ENCODE results near the gene OVOL2. TPM values are rescaled to one million over a fixed set of nuclear protein-coding genes. Genes with fewer than 3 reads are reported as not detected.

Gene OVOL2
- total RNA-seq, 3 donors from 2014 or later (not counting 1 experiment from before 2014, with no cell fraction given), result not detected

GRCh38 chr20:18050628-18051027, 7.1 kb downstream of the OVOL2 start:
- DNase-seq (no peak), ATAC-seq (no peak)
- Mint-ChIP-seq H3K27me3 (ENCODE audit: low read depth in 2 of 2) (peaks cover 31 to 44% of the 10 kb centered on the region in 2 donors), H3K36me3 (no peaks in the 10 kb centered on the region), H3K4me3 (no peak overlapping the region), H3K4me1 (no peaks in the 10 kb centered on the region), H3K27ac (no peak overlapping the region), H3K9me3 (no peaks in the 10 kb centered on the region)
- no peak overlapping the region for H3K4me3 ChIP-seq (ENCODE audit: low read length)
- H3K4me1 ChIP-seq (ENCODE audit: control insufficient read depth, insufficient read depth, low read length), result peaks cover 4% of the 10 kb centered on the region
- H3K27ac ChIP-seq (ENCODE audit: low read length), result no peak overlapping the region
- 78% methylated on average over 1 of the region's 1 CpG for WGBS (ENCODE audit: insufficient coverage)
- H3K36me3 ChIP-seq (ENCODE audit: control insufficient read depth, insufficient read depth, low read length), result no peaks in the 10 kb centered on the region
- peaks cover 9% of the 10 kb centered on the region for H3K27me3 ChIP-seq (ENCODE audit: control insufficient read depth, insufficient read depth, low read length)
- no peak for TF ChIP-seq CTCF (IDR thresholded peaks at IDR 0.05)
- intact Hi-C loops (cut with micrococcal nuclease), result no loop called here
- H3K9me3 ChIP-seq (ENCODE audit: control insufficient read depth, insufficient read depth, low read length), result no peaks in the 10 kb centered on the region

- 64% methylated on average over 4 of the region's 5 CpGs for WGBS (ENCODE audit: insufficient coverage)
- no peak for TF ChIP-seq CTCF (IDR thresholded peaks at IDR 0.05)
- H3K4me3 Mint-ChIP-seq, result no peak overlapping the region
- no peaks in the 10 kb centered on the region for H3K4me1 Mint-ChIP-seq
- ATAC-seq (no peak), DNase-seq (no peak)
- H3K27me3 Mint-ChIP-seq (ENCODE audit: low read depth in 2 of 2), result peaks cover 25 to 45% of the 10 kb centered on the region in 2 donors
- Histone ChIP-seq H3K4me3 (ENCODE audit: low read length) (no peak overlapping the region), H3K27ac (ENCODE audit: low read length) (no peak overlapping the region), H3K36me3 (ENCODE audit: control insufficient read depth, insufficient read depth, low read length) (no peaks in the 10 kb centered on the region), H3K27me3 (ENCODE audit: control insufficient read depth, insufficient read depth, low read length) (no peaks in the 10 kb centered on the region), H3K4me1 (ENCODE audit: control insufficient read depth, insufficient read depth, low read length) (no peaks in the 10 kb centered on the region), H3K9me3 (ENCODE audit: control insufficient read depth, insufficient read depth, low read length) (no peaks in the 10 kb centered on the region)
- no peak overlapping the region for H3K27ac Mint-ChIP-seq
- no peaks in the 10 kb centered on the region for H3K36me3 Mint-ChIP-seq
- H3K9me3 Mint-ChIP-seq, result no peaks in the 10 kb centered on the region
- intact Hi-C loops (cut with micrococcal nuclease), result no loop called here
These were observed 9.5 kb downstream of the OVOL2 start for GRCh38 chr20:18048176-18048575.

- Mint-ChIP-seq H3K4me1 (no peaks in the 10 kb centered on the region), H3K4me3 (no peak overlapping the region), H3K9me3 (no peaks in the 10 kb centered on the region), H3K36me3 (no peaks in the 10 kb centered on the region), H3K27ac (no peak overlapping the region), H3K27me3 (ENCODE audit: low read depth in 2 of 2) (peaks cover 19 to 30% of the 10 kb centered on the region in 2 donors)
- Histone ChIP-seq H3K9me3 (ENCODE audit: control insufficient read depth, insufficient read depth, low read length) (no peaks in the 10 kb centered on the region), H3K27me3 (ENCODE audit: control insufficient read depth, insufficient read depth, low read length) (no peaks in the 10 kb centered on the region), H3K27ac (ENCODE audit: low read length) (no peak overlapping the region), H3K4me3 (ENCODE audit: low read length) (no peak overlapping the region), H3K4me1 (ENCODE audit: control insufficient read depth, insufficient read depth, low read length) (no peaks in the 10 kb centered on the region), H3K36me3 (ENCODE audit: control insufficient read depth, insufficient read depth, low read length) (no peaks in the 10 kb centered on the region)
- ATAC-seq (no peak), DNase-seq (no peak)
- intact Hi-C loops (cut with micrococcal nuclease), result no loop called here
- WGBS (ENCODE audit: insufficient coverage), result 91% methylated on average over 3 of the region's 4 CpGs
- no peak for TF ChIP-seq CTCF (IDR thresholded peaks at IDR 0.05)
These were observed 11.2 kb downstream of the OVOL2 start for GRCh38 chr20:18046535-18046934.

DNA sequence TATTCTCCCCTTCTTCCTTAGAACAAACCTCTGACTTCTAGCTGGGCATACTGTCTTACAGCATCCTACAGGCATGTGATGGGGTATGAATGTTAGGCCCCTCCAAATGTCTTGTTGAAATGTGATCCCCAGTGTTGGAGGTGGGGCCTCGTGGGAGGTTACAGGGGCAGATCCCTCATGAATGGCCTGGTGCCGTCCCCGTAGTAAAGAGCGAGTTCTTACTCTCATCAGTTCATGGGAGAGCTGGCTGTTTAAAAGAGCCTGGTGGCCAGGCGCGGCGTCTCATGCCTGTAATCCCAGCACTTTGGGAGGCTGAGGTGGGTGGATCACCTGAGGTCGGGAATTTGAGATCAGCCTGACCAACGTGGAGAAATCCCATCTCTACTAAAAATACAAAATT, 15.5 kb downstream of the OVOL2 start:
- Mint-ChIP-seq H3K36me3 (no peaks in the 10 kb centered on the region), H3K9me3 (no peaks in the 10 kb centered on the region), H3K4me3 (no peak overlapping the region), H3K4me1 (no peaks in the 10 kb centered on the region), H3K27me3 (ENCODE audit: low read depth in 2 of 2) (peaks cover 27 to 30% of the 10 kb centered on the region in 2 donors), H3K27ac (no peak overlapping the region)
- whole genome bisulfite sequencing (ENCODE audit: insufficient coverage), result 87% methylated on average over 7 of the region's 9 CpGs
- H3K27ac ChIP-seq (ENCODE audit: low read length), result no peak overlapping the region
- no peaks in the 10 kb centered on the region for H3K4me1 ChIP-seq (ENCODE audit: control insufficient read depth, insufficient read depth, low read length)
- no peaks in the 10 kb centered on the region for H3K36me3 ChIP-seq (ENCODE audit: control insufficient read depth, insufficient read depth, low read length)
- no peaks in the 10 kb centered on the region for H3K27me3 ChIP-seq (ENCODE audit: control insufficient read depth, insufficient read depth, low read length)
- ATAC-seq, result no peak
- DNase-seq, result no peak
- no peak overlapping the region for H3K4me3 ChIP-seq (ENCODE audit: low read length)
- TF ChIP-seq CTCF (IDR thresholded peaks at IDR 0.05), result no peak
- intact Hi-C loops (cut with micrococcal nuclease), result no loop called here
- no peaks in the 10 kb centered on the region for H3K9me3 ChIP-seq (ENCODE audit: control insufficient read depth, insufficient read depth, low read length)
